SK-N-SH treated with all-trans-retinoic acid at 6 μM for 48 hours (cell line): ENCODE results near the gene TAL2.

Source experiments
- ATAC-seq: fragments of 200-7000 bp; cut with Tn5 transposase; 3 replicates; pipeline ENCODE4 v1.9.1; 2020; ENCODE audit warnings: mild to moderate bottlenecking, moderate library complexity
- ARNTL ChIP-seq: fragments of 450-650 bp; formaldehyde crosslinking; IDR thresholded peaks from 2 replicates; pipeline ENCODE4 v1.5.0; 2020; ENCODE audit warnings: low read depth, mild to moderate bottlenecking, moderate library complexity, borderline replicate concordance
- BACH2 ChIP-seq: fragments of 250-450 bp; sonication (Bioruptor Pico); IDR thresholded peaks from 2 replicates; pipeline ENCODE4 v1.9.0; 2021; ENCODE audit warnings: mild to moderate bottlenecking, borderline replicate concordance
- CSDC2 ChIP-seq: fragments of 250-450 bp; sonication (Bioruptor Pico); IDR thresholded peaks from 2 replicates; pipeline ENCODE4 v1.5.0; 2020; ENCODE audit warnings: mild to moderate bottlenecking, moderate library complexity
- GLIS3 ChIP-seq: fragments of 250-450 bp; sonication (Bioruptor Pico); IDR thresholded peaks from 2 replicates; pipeline ENCODE4 v1.5.0; 2020; ENCODE audit warnings: mild to moderate bottlenecking, moderate library complexity
- ISL1 ChIP-seq: fragments of 250-450 bp; sonication (Bioruptor Pico); IDR thresholded peaks from 2 replicates; pipeline ENCODE4 v2.1.2; 2022; ENCODE audit warnings: mild to moderate bottlenecking, moderate library complexity
- SNAI2 ChIP-seq: fragments of 250-450 bp; sonication (Bioruptor Pico); IDR thresholded peaks from 2 replicates; pipeline ENCODE4 v1.5.0; 2020; ENCODE audit warnings: mild to moderate bottlenecking, moderate library complexity
- TCF4 ChIP-seq: fragments of 250-450 bp; sonication (Bioruptor Pico); IDR thresholded peaks from 2 replicates; pipeline ENCODE4 v1.8.0; 2021; ENCODE audit warnings: mild to moderate bottlenecking, moderate library complexity, borderline replicate concordance
- TOX ChIP-seq: fragments of 250-450 bp; sonication (Bioruptor Pico); IDR thresholded peaks from 2 replicates; pipeline ENCODE4 v1.8.0; 2021; ENCODE audit warnings: mild to moderate bottlenecking, moderate library complexity, borderline replicate concordance
- ZC3H10 ChIP-seq: fragments of 250-450 bp; sonication (Bioruptor Pico); IDR thresholded peaks from 2 replicates; pipeline ENCODE4 v1.5.1; 2021; ENCODE audit warnings: mild to moderate bottlenecking, moderate library complexity
- ZFP30 ChIP-seq: fragments of 450-650 bp; formaldehyde crosslinking; IDR thresholded peaks from 2 replicates; pipeline ENCODE4 v1.5.0; 2022; ENCODE audit warnings: mild to moderate bottlenecking, moderate library complexity
- ZNF565 ChIP-seq: fragments of 450-650 bp; formaldehyde crosslinking; conservative IDR thresholded peaks from 2 replicates; pipeline ENCODE4 v1.5.0; 2020; ENCODE audit warnings: low read depth, mild to moderate bottlenecking, moderate library complexity
- ZNF70 ChIP-seq: fragments of 450-650 bp; formaldehyde crosslinking; IDR thresholded peaks from 2 replicates; pipeline ENCODE4 v1.5.0; 2020; ENCODE audit warnings: mild to moderate bottlenecking, moderate library complexity
- ZNF8 ChIP-seq: fragments of 450-650 bp; formaldehyde crosslinking; IDR thresholded peaks from 2 replicates; pipeline ENCODE4 v1.5.0; 2020; ENCODE audit warnings: mild to moderate bottlenecking, moderate library complexity
- TF ChIP-seq, protein P1 (sequence below): fragments of 250-450 bp; sonication (Bioruptor Pico); IDR thresholded peaks from 2 replicates; pipeline ENCODE4 v1.5.0; 2020; ENCODE audit warnings: mild to moderate bottlenecking, moderate library complexity
- TF ChIP-seq, protein P2 (sequence below): fragments of 250-450 bp; sonication (Bioruptor Pico); IDR thresholded peaks from 2 replicates; pipeline ENCODE4 v1.5.1; 2020; ENCODE audit warnings: low read depth, mild to moderate bottlenecking, moderate library complexity
- TF ChIP-seq, protein P3 (sequence below): fragments of 250-450 bp; sonication (Bioruptor Pico); IDR thresholded peaks from 2 replicates; pipeline ENCODE4 v1.8.0; 2021; ENCODE audit warnings: low read depth, mild to moderate bottlenecking, moderate library complexity, borderline replicate concordance
- TF ChIP-seq, protein P4 (sequence below): fragments of 250-450 bp; sonication (Bioruptor Pico); IDR thresholded peaks from 2 replicates; pipeline ENCODE4 v1.5.1; 2021; ENCODE audit warnings: mild to moderate bottlenecking, moderate library complexity

The TAL2 gene

DNA sequence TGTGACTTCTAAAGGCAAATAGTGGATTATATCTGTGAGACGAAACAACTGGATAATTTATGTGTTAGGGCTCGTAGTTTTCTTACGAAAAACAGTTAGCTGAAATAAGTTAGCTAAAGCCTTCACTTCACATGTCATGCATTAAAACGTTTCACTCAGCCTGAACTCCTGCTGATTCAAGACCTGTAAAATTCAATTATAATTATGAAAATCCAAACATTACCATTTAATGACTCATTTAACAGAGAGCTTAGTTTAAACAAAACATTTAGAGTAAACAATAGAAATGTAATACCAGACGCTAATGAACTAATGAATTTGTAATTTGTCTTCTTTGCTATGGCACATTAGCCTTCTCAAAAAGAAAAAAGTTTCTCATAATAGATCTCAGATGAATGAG, 1.7 kb downstream of the TAL2 start (continued):
- TF ChIP-seq, protein P1, sequence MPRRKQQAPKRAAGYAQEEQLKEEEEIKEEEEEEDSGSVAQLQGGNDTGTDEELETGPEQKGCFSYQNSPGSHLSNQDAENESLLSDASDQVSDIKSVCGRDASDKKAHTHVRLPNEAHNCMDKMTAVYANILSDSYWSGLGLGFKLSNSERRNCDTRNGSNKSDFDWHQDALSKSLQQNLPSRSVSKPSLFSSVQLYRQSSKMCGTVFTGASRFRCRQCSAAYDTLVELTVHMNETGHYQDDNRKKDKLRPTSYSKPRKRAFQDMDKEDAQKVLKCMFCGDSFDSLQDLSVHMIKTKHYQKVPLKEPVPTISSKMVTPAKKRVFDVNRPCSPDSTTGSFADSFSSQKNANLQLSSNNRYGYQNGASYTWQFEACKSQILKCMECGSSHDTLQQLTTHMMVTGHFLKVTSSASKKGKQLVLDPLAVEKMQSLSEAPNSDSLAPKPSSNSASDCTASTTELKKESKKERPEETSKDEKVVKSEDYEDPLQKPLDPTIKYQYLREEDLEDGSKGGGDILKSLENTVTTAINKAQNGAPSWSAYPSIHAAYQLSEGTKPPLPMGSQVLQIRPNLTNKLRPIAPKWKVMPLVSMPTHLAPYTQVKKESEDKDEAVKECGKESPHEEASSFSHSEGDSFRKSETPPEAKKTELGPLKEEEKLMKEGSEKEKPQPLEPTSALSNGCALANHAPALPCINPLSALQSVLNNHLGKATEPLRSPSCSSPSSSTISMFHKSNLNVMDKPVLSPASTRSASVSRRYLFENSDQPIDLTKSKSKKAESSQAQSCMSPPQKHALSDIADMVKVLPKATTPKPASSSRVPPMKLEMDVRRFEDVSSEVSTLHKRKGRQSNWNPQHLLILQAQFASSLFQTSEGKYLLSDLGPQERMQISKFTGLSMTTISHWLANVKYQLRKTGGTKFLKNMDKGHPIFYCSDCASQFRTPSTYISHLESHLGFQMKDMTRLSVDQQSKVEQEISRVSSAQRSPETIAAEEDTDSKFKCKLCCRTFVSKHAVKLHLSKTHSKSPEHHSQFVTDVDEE (CRISPR knock-in tag) = no peak
- TF ChIP-seq, all 23 proteins: peak for 0

DNA sequence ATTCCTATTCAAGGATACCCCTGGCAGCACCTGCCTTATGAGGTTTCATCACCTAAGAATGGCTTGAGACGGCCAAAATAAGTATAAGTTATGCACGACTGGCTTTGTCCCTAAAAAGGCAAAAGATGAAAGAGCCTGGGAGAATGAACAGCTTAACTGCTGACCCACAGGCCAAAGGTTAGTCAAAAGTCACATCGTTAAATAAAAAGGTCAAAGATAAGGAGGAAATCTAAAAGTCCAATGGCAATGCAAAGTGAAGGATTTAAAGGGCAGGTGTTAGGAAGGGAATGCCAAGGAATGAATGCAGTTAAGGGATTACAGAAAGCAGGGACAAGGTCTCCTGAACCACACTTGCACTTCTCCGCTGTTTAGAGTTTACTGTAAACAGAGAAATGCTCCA, 5.6 kb downstream of the TAL2 start:
- TF ChIP-seq TCF4 (CRISPR knock-in tag) = no peak
- no peak for TF ChIP-seq SNAI2 (CRISPR knock-in tag)
- TF ChIP-seq, protein P2, sequence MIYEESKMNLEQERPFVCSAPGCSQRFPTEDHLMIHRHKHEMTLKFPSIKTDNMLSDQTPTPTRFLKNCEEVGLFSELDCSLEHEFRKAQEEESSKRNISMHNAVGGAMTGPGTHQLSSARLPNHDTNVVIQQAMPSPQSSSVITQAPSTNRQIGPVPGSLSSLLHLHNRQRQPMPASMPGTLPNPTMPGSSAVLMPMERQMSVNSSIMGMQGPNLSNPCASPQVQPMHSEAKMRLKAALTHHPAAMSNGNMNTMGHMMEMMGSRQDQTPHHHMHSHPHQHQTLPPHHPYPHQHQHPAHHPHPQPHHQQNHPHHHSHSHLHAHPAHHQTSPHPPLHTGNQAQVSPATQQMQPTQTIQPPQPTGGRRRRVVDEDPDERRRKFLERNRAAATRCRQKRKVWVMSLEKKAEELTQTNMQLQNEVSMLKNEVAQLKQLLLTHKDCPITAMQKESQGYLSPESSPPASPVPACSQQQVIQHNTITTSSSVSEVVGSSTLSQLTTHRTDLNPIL = no peak
- TF ChIP-seq TOX (CRISPR knock-in tag) = no peak
- no peak for ATAC-seq

DNA sequence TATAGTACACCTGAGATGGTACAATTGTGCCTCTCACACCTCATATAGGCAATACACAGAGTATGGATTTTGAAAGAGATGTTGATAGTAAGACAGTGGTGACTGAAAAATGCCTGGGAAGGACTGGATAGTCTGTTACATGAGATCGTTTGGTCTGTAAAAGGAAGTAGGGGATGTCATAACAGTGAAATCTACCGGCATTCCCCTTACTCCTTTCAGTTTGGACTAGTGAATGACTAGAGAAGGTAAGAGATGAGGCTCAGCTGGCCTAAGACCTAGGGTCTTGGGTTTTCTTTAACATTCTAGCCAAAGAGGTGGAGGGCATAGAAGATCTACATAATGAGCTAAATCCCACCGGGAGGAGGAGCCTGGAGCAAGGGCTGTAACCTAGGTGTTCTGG, 8.1 kb downstream of the TAL2 start:
- no peak for TF ChIP-seq TCF4 (CRISPR knock-in tag)
- TF ChIP-seq ARNTL (CRISPR knock-in tag) = no peak
- TF ChIP-seq ISL1 (CRISPR knock-in tag) = no peak
- no peak for TF ChIP-seq SNAI2 (CRISPR knock-in tag)
- TF ChIP-seq, all 23 proteins: peak for 0
- ATAC-seq = no peak

DNA sequence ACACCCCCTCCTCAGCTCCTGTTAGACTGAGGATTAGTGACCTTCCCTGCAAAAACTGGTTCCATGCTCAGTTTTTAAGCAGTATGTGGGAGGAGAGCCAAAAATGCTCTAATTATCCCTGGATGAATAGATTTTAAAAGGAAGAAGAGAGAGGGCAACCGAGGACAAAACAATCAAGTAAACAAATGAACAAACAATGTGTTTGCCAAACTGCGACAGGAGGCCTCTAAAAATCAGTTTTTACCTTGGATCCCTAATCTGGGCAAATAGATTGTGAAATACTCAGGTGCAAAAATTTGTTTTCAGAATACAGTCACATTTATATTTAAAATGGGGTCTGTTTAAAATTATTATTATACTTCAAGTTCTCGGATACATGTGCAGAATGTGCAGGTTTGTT, 8.5 kb downstream of the TAL2 start:
- ATAC-seq = no peak
- TF ChIP-seq SNAI2 (CRISPR knock-in tag) = no peak
- TF ChIP-seq, protein P2 = no peak
- no peak for TF ChIP-seq BACH2
- no peak for TF ChIP-seq TCF4 (CRISPR knock-in tag)
- no peak for TF ChIP-seq ZNF70 (CRISPR knock-in tag)
- TF ChIP-seq, protein P3, sequence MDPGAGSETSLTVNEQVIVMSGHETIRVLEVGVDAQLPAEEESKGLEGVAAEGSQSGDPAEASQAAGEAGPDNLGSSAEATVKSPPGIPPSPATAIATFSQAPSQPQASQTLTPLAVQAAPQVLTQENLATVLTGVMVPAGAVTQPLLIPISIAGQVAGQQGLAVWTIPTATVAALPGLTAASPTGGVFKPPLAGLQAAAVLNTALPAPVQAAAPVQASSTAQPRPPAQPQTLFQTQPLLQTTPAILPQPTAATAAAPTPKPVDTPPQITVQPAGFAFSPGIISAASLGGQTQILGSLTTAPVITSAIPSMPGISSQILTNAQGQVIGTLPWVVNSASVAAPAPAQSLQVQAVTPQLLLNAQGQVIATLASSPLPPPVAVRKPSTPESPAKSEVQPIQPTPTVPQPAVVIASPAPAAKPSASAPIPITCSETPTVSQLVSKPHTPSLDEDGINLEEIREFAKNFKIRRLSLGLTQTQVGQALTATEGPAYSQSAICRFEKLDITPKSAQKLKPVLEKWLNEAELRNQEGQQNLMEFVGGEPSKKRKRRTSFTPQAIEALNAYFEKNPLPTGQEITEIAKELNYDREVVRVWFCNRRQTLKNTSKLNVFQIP (CRISPR knock-in tag) = no peak
- TF ChIP-seq TOX (CRISPR knock-in tag) = no peak
- TF ChIP-seq ZFP30 = no peak
- TF ChIP-seq ZNF8 (CRISPR knock-in tag) = no peak
- no peak for TF ChIP-seq GLIS3 (CRISPR knock-in tag)
- TF ChIP-seq CSDC2 (CRISPR knock-in tag) = no peak

DNA sequence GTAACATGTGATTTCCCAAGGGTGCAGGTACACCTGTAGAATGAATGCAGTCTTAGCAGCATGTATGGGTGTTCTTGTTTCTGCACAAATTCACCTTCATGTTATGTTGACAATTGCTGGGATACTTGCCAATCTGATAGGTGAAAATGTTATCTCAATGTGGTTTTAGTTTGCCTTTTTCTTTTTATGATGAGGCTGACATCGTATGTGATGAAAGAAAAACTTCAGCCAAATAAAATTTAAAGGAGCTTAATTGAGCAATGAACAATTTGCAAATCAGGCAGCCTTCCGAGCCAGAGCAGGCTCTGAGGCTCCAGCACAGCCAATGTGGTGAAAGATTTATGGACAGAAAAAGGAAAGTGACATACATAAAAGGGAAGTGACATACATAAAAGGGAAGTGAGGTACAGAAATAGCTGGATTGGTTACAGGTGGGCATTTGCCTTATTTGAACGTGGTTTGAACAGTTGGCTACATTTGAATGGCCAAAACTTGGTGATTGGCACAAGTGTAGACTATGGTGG, 10.5 kb downstream of the TAL2 start:
- TF ChIP-seq CSDC2 (CRISPR knock-in tag) = no peak
- ATAC-seq = no peak

DNA sequence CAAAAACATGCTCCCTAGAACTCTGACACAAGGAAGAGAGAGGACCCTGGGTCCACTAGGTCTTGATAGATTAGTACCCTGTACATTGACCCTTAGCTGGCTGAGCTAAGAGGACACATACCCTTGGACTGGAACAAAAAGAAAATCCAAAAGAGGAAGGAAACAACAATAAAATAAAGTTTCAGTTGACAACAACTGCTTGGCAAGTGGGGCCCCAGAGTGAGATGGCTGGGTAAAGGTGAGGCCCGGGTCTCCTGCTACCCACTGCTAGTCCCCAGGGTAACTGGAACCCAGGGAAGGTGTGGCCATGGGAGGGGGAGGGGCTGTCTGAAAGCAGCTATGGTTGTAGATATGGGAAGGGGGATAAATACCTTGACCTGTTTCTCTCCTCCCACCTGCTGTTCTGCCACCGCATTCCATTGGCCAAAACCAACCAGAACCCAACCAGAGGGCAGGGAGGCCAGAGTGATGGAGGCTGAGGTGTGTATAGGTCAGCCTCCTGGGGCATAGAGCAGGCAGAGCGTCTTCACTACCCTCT, 11.7 kb downstream of the TAL2 start:
- no peak for ATAC-seq
- TF ChIP-seq, protein P2 = no peak
- no peak for TF ChIP-seq ZNF565 (CRISPR knock-in tag)
- TF ChIP-seq, protein P4, sequence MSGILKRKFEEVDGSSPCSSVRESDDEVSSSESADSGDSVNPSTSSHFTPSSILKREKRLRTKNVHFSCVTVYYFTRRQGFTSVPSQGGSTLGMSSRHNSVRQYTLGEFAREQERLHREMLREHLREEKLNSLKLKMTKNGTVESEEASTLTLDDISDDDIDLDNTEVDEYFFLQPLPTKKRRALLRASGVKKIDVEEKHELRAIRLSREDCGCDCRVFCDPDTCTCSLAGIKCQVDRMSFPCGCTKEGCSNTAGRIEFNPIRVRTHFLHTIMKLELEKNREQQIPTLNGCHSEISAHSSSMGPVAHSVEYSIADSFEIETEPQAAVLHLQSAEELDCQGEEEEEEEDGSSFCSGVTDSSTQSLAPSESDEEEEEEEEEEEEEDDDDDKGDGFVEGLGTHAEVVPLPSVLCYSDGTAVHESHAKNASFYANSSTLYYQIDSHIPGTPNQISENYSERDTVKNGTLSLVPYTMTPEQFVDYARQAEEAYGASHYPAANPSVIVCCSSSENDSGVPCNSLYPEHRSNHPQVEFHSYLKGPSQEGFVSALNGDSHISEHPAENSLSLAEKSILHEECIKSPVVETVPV (CRISPR knock-in tag) = no peak
- TF ChIP-seq, protein P3 (CRISPR knock-in tag) = no peak
- no peak for TF ChIP-seq TCF4 (CRISPR knock-in tag)
- no peak for TF ChIP-seq ZC3H10
- no peak for TF ChIP-seq ZNF70 (CRISPR knock-in tag)
